ENCODE results near the gene GTPBP1.

GTPBP1 gene

GRCh38 chr22:38716271-38716670, 10.5 kb downstream of the GTPBP1 start:
- Histone ChIP-seq H4K20me1 (ENCODE audit: control insufficient read depth, insufficient read depth, low read depth, low read length) (peaks cover 14% of the 10 kb centered on the region), H3K4me2 (ENCODE audit: low read length) (no peak overlapping the region), H3K27me3 (ENCODE audit: control insufficient read depth, low read length) (no peaks in the 10 kb centered on the region), H3K27ac (ENCODE audit: low read depth, low read length) (no peak overlapping the region), H3K79me2 (ENCODE audit: control insufficient read depth, low read length) (peaks cover 52% of the 10 kb centered on the region), H3K36me3 (ENCODE audit: control insufficient read depth, low read length) (peaks cover 51% of the 10 kb centered on the region), H3K9me3 (ENCODE audit: control insufficient read depth, insufficient read depth, low read length) (no peaks in the 10 kb centered on the region), H3K9me2 (replicated peaks; ENCODE audit: control insufficient read depth, low read length) (no peaks in the 10 kb centered on the region), H3K4me1 (ENCODE audit: control insufficient read depth, low read length) (no peaks in the 10 kb centered on the region), H3F3A (ENCODE audit: control insufficient read depth, insufficient read depth) (no peaks in the 10 kb centered on the region), H3K4me3 (ENCODE audit: low read length) (no peak overlapping the region)
- TF ChIP-seq CTCF (IDR thresholded peaks at IDR 0.05; ENCODE audit: low read depth, low read length, poor library complexity, severe bottlenecking) (no peak), EZH2phosphoT487 (IDR thresholded peaks at IDR 0.05; ENCODE audit: borderline replicate concordance, low read length) (no peak)

GRCh38 chr22:38716826-38717225, 11.1 kb downstream of the GTPBP1 start:
- TF ChIP-seq CTCF (IDR thresholded peaks at IDR 0.05; ENCODE audit: low read depth, low read length, poor library complexity, severe bottlenecking) (no peak), EZH2phosphoT487 (IDR thresholded peaks at IDR 0.05; ENCODE audit: borderline replicate concordance, low read length) (no peak)
- Histone ChIP-seq H3K4me2 (ENCODE audit: low read length) (no peak overlapping the region), H3K4me1 (ENCODE audit: control insufficient read depth, low read length) (no peaks in the 10 kb centered on the region), H4K20me1 (ENCODE audit: control insufficient read depth, insufficient read depth, low read depth, low read length) (peaks cover 11% of the 10 kb centered on the region), H3K9me2 (replicated peaks; ENCODE audit: control insufficient read depth, low read length) (no peaks in the 10 kb centered on the region), H3K4me3 (ENCODE audit: low read length) (no peak overlapping the region), H3K27ac (ENCODE audit: low read depth, low read length) (no peak overlapping the region), H3K27me3 (ENCODE audit: control insufficient read depth, low read length) (no peaks in the 10 kb centered on the region), H3K9me3 (ENCODE audit: control insufficient read depth, insufficient read depth, low read length) (no peaks in the 10 kb centered on the region), H3K79me2 (ENCODE audit: control insufficient read depth, low read length) (peaks cover 47% of the 10 kb centered on the region), H3F3A (ENCODE audit: control insufficient read depth, insufficient read depth) (no peaks in the 10 kb centered on the region), H3K36me3 (ENCODE audit: control insufficient read depth, low read length) (peaks cover 54% of the 10 kb centered on the region)

- Histone ChIP-seq H3K27ac (ENCODE audit: low read depth, low read length) (no peak overlapping the region), H3K4me2 (ENCODE audit: low read length) (no peak overlapping the region), H3F3A (ENCODE audit: control insufficient read depth, insufficient read depth) (no peaks in the 10 kb centered on the region), H3K4me1 (ENCODE audit: control insufficient read depth, low read length) (no peaks in the 10 kb centered on the region), H3K36me3 (ENCODE audit: control insufficient read depth, low read length) (peaks cover 55% of the 10 kb centered on the region), H4K20me1 (ENCODE audit: control insufficient read depth, insufficient read depth, low read depth, low read length) (peaks cover 11% of the 10 kb centered on the region), H3K4me3 (ENCODE audit: low read length) (no peak overlapping the region), H3K79me2 (ENCODE audit: control insufficient read depth, low read length) (peaks cover 43% of the 10 kb centered on the region), H3K9me2 (replicated peaks; ENCODE audit: control insufficient read depth, low read length) (no peaks in the 10 kb centered on the region), H3K9me3 (ENCODE audit: control insufficient read depth, insufficient read depth, low read length) (no peaks in the 10 kb centered on the region), H3K27me3 (ENCODE audit: control insufficient read depth, low read length) (no peaks in the 10 kb centered on the region)
- no peak for TF ChIP-seq CTCF (IDR thresholded peaks at IDR 0.05; ENCODE audit: low read depth, low read length, poor library complexity, severe bottlenecking)
- no peak for TF ChIP-seq EZH2phosphoT487 (IDR thresholded peaks at IDR 0.05; ENCODE audit: borderline replicate concordance, low read length)
Observed at GRCh38 chr22:38717244-38717643, 11.5 kb downstream of the GTPBP1 start.
